Mesendoderm (in vitro differentiated cells): ENCODE data around the gene TRDN.

Experiments
- DNase-seq: peaks from one replicate; pipeline ENCODE4 v3.0.0; 2013
- H2AK5ac ChIP-seq: 2 replicates; pipeline ENCODE4 v1.6.1; 2013; ENCODE audit warnings: low read length, inconsistent platforms
- H2BK120ac ChIP-seq: 2 replicates; pipeline ENCODE4 v1.6.1; 2013; ENCODE audit warnings: low read depth, mild to moderate bottlenecking, low read length, moderate library complexity, mixed read lengths
- H2BK15ac ChIP-seq: replicated peaks from 2 replicates; pipeline ENCODE4 v1.6.1; 2013; ENCODE audit warnings: low read depth, mild to moderate bottlenecking, moderate library complexity
- H2BK5ac ChIP-seq: 2 replicates; pipeline ENCODE4 v1.6.1; 2013; ENCODE audit warnings: low read length, inconsistent platforms
- H3K18ac ChIP-seq: 2 replicates; pipeline ENCODE4 v1.6.1; 2013; ENCODE audit warnings: mild to moderate bottlenecking, low read length, mixed read lengths
- H3K23ac ChIP-seq: one replicate; pipeline ENCODE4 v1.6.1; 2013; ENCODE audit warnings: low read length
- H3K27ac ChIP-seq: 2 replicates; pipeline ENCODE4 v1.5.1; 2013; ENCODE audit warnings: low read depth, mild to moderate bottlenecking, inconsistent platforms, low read length, moderate library complexity
- H3K27me3 ChIP-seq: 2 replicates; pipeline ENCODE4 v1.6.1; 2013; ENCODE audit warnings: low read length, control low read depth, mild to moderate bottlenecking, inconsistent platforms; ENCODE audit not compliant: insufficient read depth, poor library complexity
- H3K36me3 ChIP-seq: 2 replicates; pipeline ENCODE4 v1.6.1; 2013; ENCODE audit warnings: low read length, inconsistent platforms; ENCODE audit not compliant: control insufficient read depth, insufficient read depth
- H3K4ac ChIP-seq: one replicate; pipeline ENCODE4 v1.6.1; 2013; ENCODE audit warnings: low read depth, mild to moderate bottlenecking, low read length, moderate library complexity
- H3K4me1 ChIP-seq: 2 replicates; pipeline ENCODE4 v1.6.1; 2013; ENCODE audit warnings: low read depth, low read length, inconsistent platforms; ENCODE audit not compliant: control insufficient read depth
- H3K4me2 ChIP-seq: 2 replicates; pipeline ENCODE4 v1.6.1; 2013; ENCODE audit warnings: low read length
- H3K4me3 ChIP-seq: 2 replicates; pipeline ENCODE4 v1.5.1; 2013; ENCODE audit warnings: mild to moderate bottlenecking, low read length
- H3K56ac ChIP-seq: one replicate; pipeline ENCODE4 v1.6.1; 2013; ENCODE audit warnings: low read length
- H3K79me1 ChIP-seq: 2 replicates; pipeline ENCODE4 v1.6.1; 2013; ENCODE audit warnings: low read length, inconsistent platforms
- H3K79me2 ChIP-seq: 2 replicates; pipeline ENCODE4 v1.6.1; 2013; ENCODE audit warnings: mild to moderate bottlenecking, low read length; ENCODE audit not compliant: control insufficient read depth, insufficient read depth
- H3K9ac ChIP-seq: 2 replicates; pipeline ENCODE4 v1.6.1; 2013; ENCODE audit warnings: low read length, inconsistent platforms
- H4K5ac ChIP-seq: one replicate; pipeline ENCODE4 v1.6.1; 2013; ENCODE audit warnings: low read length
- H4K8ac ChIP-seq: one replicate; pipeline ENCODE4 v1.6.1; 2013; ENCODE audit warnings: low read depth, mild to moderate bottlenecking, control low read depth, low read length, moderate library complexity
- WGBS: extraction: QIAGEN DNeasy Blood & Tissue Kit; methylation state at CpG from one replicate; pipeline ENCODE4 v1.1.7; 2013; ENCODE audit warnings: low lambda C conversion rate, missing lambda C conversion rate; ENCODE audit not compliant: insufficient coverage; ENCODE audit errors: extremely low coverage; 5-methylcytosine and 5-hydroxymethylcytosine counted together

The TRDN gene

DNA sequence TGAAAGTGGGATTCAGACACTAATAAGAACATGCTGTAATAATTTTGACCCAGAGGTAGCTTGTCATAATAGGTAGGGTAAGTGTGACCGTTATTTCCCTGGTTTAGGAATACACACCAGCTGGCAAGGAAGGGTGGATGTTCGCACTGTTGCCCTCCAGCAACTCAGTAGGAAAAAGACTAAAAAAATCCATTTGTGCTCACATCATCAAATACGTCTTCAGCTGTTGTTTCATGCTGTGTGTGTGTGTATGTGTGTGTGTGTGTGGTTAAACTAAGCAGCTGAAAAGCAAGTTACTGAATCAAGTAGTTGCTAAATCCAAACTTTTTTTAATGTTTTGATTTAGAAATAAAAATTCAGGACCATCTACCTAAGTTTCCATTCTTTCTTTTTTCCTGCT, 218.7 kb downstream of the TRDN start:
- Histone ChIP-seq H3K79me1 (no peaks in the 10 kb centered on the region), H3K23ac (no peak overlapping the region), H3K4me1 (no peaks in the 10 kb centered on the region), H4K8ac (no peak overlapping the region), H3K18ac (no peak overlapping the region), H3K9ac (no peak overlapping the region), H3K36me3 (no peaks in the 10 kb centered on the region), H3K27ac (no peak overlapping the region), H3K79me2 (no peaks in the 10 kb centered on the region), H3K4me3 (no peak overlapping the region), H2AK5ac (no peak overlapping the region), H3K27me3 (no peaks in the 10 kb centered on the region), H3K56ac (no peak overlapping the region), H2BK5ac (no peak overlapping the region), H3K4me2 (no peak overlapping the region), H3K4ac (no peak overlapping the region), H4K5ac (no peak overlapping the region), H2BK15ac (no peak overlapping the region), H2BK120ac (no peak overlapping the region)
- DNase-seq, result no peak
- WGBS, result no CpG with 5 or more reads among the region's 3 CpGs

DNA sequence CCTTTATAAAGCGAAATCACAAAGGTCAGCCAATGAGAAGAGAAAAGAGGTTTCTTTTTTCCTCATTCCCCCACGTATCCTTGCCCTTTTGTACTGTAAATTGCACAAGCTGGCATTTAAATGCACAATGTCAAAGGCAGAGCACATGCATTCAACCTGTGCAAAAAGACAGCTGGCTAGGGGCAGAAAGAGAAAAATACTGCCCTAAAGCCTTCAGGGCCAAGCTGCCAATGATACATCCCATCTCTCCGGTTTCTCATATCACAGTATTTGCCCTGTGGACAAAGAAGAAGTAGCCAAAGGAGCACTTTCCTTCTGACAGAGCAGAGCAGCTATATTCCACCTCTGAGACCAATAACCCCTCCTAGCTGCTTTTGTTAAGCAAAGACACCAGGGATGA, 219.2 kb downstream of the TRDN start:
- H3K4me1 ChIP-seq, result no peaks in the 10 kb centered on the region
- H3K27me3 ChIP-seq, result no peaks in the 10 kb centered on the region
- H3K23ac ChIP-seq, result no peak overlapping the region
- H2BK120ac ChIP-seq, result no peak overlapping the region
- no peak overlapping the region for H2BK5ac ChIP-seq
- H3K27ac ChIP-seq, result no peak overlapping the region
- H3K18ac ChIP-seq, result peak overlapping the region; percentile 11
- no peak overlapping the region for H2BK15ac ChIP-seq
- no peak overlapping the region for H4K8ac ChIP-seq
- no peak overlapping the region for H4K5ac ChIP-seq
- no CpG with 5 or more reads among the region's 3 CpGs for WGBS
- H3K4me2 ChIP-seq, result no peak overlapping the region
- H3K79me1 ChIP-seq, result no peaks in the 10 kb centered on the region
- no peaks in the 10 kb centered on the region for H3K36me3 ChIP-seq
- H3K4me3 ChIP-seq, result no peak overlapping the region
- no peak overlapping the region for H3K9ac ChIP-seq
- no peak for DNase-seq
- no peaks in the 10 kb centered on the region for H3K79me2 ChIP-seq
- no peak overlapping the region for H2AK5ac ChIP-seq
- no peak overlapping the region for H3K56ac ChIP-seq
- H3K4ac ChIP-seq, result no peak overlapping the region

DNA sequence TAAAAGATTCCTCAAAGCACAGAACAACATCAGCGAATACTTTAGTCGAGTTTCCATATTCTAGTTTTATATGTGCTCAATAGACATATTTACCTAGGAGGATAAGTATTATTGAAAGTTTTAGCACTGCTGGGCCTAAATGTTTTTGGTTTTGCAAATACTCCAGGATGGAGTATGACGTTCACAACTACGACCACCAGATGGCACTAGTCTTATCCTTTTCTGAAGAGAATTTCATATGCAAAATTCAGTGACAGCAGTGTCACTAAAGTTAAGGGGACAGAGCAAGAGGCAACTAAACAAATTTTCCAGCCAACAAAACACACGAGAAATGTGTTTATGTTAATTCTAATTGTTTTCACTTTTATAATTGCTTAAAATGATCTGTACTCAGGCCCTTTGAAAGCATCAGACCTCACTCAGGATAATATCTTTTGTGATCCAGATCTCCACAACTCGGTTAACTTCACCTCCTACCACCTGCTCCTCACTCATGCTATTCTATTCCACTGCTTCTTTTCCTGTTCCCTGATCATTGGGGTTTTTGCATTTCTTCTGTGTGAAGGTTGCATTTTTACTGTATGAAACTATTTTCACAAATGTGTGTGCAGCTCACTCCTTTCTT, 220.8 kb downstream of the TRDN start:
- Histone ChIP-seq H4K5ac (no peak overlapping the region), H3K27ac (no peak overlapping the region), H3K79me1 (no peaks in the 10 kb centered on the region), H2BK15ac (no peak overlapping the region), H2BK120ac (no peak overlapping the region), H3K27me3 (no peaks in the 10 kb centered on the region), H3K4me1 (no peaks in the 10 kb centered on the region), H4K8ac (no peak overlapping the region), H3K4me3 (no peak overlapping the region), H3K4me2 (no peak overlapping the region), H3K56ac (no peak overlapping the region), H3K4ac (no peak overlapping the region), H3K79me2 (no peaks in the 10 kb centered on the region), H3K23ac (no peak overlapping the region), H3K18ac (no peak overlapping the region), H2AK5ac (no peak overlapping the region), H2BK5ac (no peak overlapping the region), H3K36me3 (no peaks in the 10 kb centered on the region), H3K9ac (no peak overlapping the region)
- WGBS, result no CpG with 5 or more reads among the region's 6 CpGs
- peak; percentile 69 for DNase-seq

DNA sequence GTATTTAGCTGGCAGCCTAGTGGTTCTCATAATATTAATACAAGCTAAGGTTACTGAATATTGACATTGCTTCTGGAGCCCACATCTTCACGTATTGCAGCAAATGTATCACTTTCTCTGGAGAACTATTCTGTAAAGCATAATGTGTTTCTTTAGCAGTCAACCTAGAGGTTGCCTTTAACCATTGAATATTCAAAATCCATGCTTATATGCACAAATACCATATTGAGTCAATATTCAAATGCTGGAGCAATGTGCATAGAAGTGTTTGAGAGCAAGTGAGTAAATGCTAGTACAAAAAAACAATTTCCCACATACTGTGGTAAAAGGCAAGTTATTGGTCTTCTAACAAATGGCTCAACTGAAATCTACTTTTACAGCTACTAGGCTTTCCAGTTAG, 231.8 kb downstream of the TRDN start:
- WGBS, result no CpG with 5 or more reads among the region's 1 CpG
- no peak overlapping the region for H3K18ac ChIP-seq
- H3K27ac ChIP-seq, result no peak overlapping the region
- no peak overlapping the region for H3K4me3 ChIP-seq
- H3K4me2 ChIP-seq, result no peak overlapping the region
- H3K79me2 ChIP-seq, result no peaks in the 10 kb centered on the region
- no peak overlapping the region for H4K5ac ChIP-seq
- H3K4ac ChIP-seq, result no peak overlapping the region
- H2BK120ac ChIP-seq, result no peak overlapping the region
- no peak overlapping the region for H3K9ac ChIP-seq
- H2BK5ac ChIP-seq, result no peak overlapping the region
- H3K4me1 ChIP-seq, result no peaks in the 10 kb centered on the region
- H2AK5ac ChIP-seq, result no peak overlapping the region
- no peak overlapping the region for H4K8ac ChIP-seq
- no peak overlapping the region for H3K23ac ChIP-seq
- no peaks in the 10 kb centered on the region for H3K36me3 ChIP-seq
- DNase-seq, result no peak
- H2BK15ac ChIP-seq, result no peak overlapping the region
- no peak overlapping the region for H3K56ac ChIP-seq
- H3K27me3 ChIP-seq, result no peaks in the 10 kb centered on the region
- no peaks in the 10 kb centered on the region for H3K79me1 ChIP-seq

DNA sequence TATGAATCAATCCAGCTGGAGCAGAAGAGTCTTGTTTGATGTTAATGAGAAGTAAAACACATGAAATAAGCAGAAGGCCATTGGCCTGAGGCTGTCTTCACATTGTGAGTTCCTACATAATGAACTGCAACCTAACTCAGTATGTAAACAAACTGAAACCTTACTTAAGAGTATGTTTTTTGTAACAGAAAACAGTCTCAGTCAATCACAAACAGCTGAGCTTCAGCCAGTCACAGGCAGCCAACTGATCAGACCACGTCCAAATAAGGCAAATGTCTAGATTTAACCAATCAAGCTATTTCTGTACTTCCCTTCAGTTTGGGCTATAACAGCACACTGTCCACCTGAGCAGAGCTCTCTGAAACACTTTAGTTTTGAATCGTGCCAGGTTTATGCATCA, 234.7 kb downstream of the TRDN start:
- Histone ChIP-seq H3K79me1 (no peaks in the 10 kb centered on the region), H2BK15ac (no peak overlapping the region), H3K79me2 (no peaks in the 10 kb centered on the region), H2BK120ac (no peak overlapping the region), H3K9ac (no peak overlapping the region), H3K4me3 (no peak overlapping the region), H3K27ac (no peak overlapping the region), H3K27me3 (no peaks in the 10 kb centered on the region), H3K23ac (no peak overlapping the region), H4K5ac (no peak overlapping the region), H3K4me1 (no peaks in the 10 kb centered on the region), H3K56ac (no peak overlapping the region), H2AK5ac (no peak overlapping the region), H3K4ac (no peak overlapping the region), H3K36me3 (no peaks in the 10 kb centered on the region), H2BK5ac (no peak overlapping the region), H4K8ac (no peak overlapping the region), H3K18ac (no peak overlapping the region), H3K4me2 (no peak overlapping the region)
- WGBS, result 100% methylated on average over 1 of the region's 2 CpGs
- DNase-seq, result peak; percentile 4

DNA sequence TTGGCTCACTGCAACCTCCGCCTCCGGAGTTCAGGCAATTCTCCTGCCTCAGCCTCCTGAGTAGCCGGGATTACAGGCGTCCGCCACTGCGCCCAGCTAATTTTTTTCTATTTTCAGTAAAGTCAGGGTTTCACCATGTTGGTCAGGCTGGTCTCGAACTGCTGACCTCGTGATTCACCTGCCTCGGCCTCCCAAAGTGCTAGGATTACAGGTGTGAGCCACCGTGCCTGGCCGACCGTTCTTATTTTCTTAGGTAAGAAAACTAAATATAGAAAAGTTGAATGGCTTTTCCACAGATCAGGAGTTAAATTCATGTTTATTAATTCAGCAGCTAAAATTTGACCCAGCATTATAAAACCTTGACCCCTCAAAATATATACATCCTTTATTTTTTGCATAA, 238.7 kb downstream of the TRDN start:
- no peak overlapping the region for H2BK5ac ChIP-seq
- no peak overlapping the region for H2AK5ac ChIP-seq
- H3K79me1 ChIP-seq, result no peaks in the 10 kb centered on the region
- no peak overlapping the region for H3K4ac ChIP-seq
- H4K5ac ChIP-seq, result no peak overlapping the region
- H3K27ac ChIP-seq, result no peak overlapping the region
- no peak overlapping the region for H3K4me3 ChIP-seq
- H3K4me1 ChIP-seq, result no peaks in the 10 kb centered on the region
- no peak overlapping the region for H2BK120ac ChIP-seq
- H3K23ac ChIP-seq, result no peak overlapping the region
- no peak overlapping the region for H3K56ac ChIP-seq
- H2BK15ac ChIP-seq, result no peak overlapping the region
- H3K27me3 ChIP-seq, result no peaks in the 10 kb centered on the region
- no CpG with 5 or more reads among the region's 12 CpGs for WGBS
- no peak overlapping the region for H3K9ac ChIP-seq
- no peak for DNase-seq
- H3K4me2 ChIP-seq, result no peak overlapping the region
- no peaks in the 10 kb centered on the region for H3K36me3 ChIP-seq
- no peaks in the 10 kb centered on the region for H3K79me2 ChIP-seq
- H4K8ac ChIP-seq, result no peak overlapping the region
- no peak overlapping the region for H3K18ac ChIP-seq
